GM23248 (cell line): ENCODE results near the gene MPDU1.

Experiments used
- EZH2 ChIP-seq: fragments of 200-600 bp; sonication (generic); IDR thresholded peaks from 2 replicates; pipeline ENCODE4 v1.6.1; 2018; ENCODE audit warnings: antibody characterized with exemption, mild to moderate bottlenecking; ENCODE audit not compliant: insufficient read depth, poor library complexity, severe bottlenecking
- EZH2phosphoT487 ChIP-seq: fragments of 200-600 bp; sonication (generic); IDR thresholded peaks from 2 replicates; pipeline ENCODE4 v1.6.1; 2018; ENCODE audit warnings: antibody characterized with exemption, moderate library complexity, mild to moderate bottlenecking, low read depth; ENCODE audit not compliant: insufficient read depth

DNA sequence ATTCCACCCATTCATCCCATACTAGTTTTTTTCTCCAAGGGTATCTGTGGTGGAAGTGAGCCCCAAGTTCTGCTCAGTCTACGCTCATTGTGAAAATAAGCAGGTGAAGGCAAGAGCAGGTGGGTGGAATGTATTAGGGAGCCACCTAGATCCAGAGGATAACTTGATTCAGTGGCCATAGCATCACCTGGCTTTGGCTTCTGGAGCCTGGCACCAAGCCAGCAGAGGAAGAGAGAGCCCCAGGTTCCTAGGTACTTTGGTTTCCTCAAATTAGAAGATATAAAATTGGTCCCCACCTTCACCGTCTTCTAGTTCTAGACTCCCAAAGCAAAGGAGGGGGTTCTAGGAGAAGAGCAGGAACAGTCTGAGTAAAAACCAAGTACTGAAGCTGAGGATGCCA, 27.0 kb downstream of the MPDU1 start:
- TF ChIP-seq EZH2phosphoT487 = no peak
- no peak for TF ChIP-seq EZH2
